Measurements from ENCODE around the gene TP53BP2.

- TF ChIP-seq CTCF (IDR thresholded peaks at IDR 0.05; ENCODE audit: low read depth, low read length) (no peak), EZH2phosphoT487 (IDR thresholded peaks at IDR 0.05; ENCODE audit: low read depth) (no peak)
Observed at GRCh38 chr1:223737342-223737741, 108.4 kb downstream of the TP53BP2 start.

All from OCI-LY3 (cell line).